Activated T-helper 17 cell treated with anti-CD3 and anti-CD28 coated beads, Interleukin-2, amount 50 U/mL, for 72 hours (primary cell): ENCODE results near the gene ALKBH4. TPM values are rescaled to one million over a fixed set of nuclear protein-coding genes. Genes with fewer than 3 reads are reported as not detected.
"Not testable (repeated sequence)": the region's sequence is repeated elsewhere in the genome, so short reads cannot be mapped to it uniquely, and the experiment has no call there.

Experiments used
- ATAC-seq: fragments of 150-1000 bp; cut with Tn5 transposase; replicated peaks from 2 replicates; pipeline ENCODE4 v1.10.0; 2021; ENCODE audit warnings: mild to moderate bottlenecking, moderate library complexity
- H3K27ac Mint-ChIP-seq: one replicate; pipeline ENCODE4 v1.8.0; 2022; ENCODE audit warnings: mixed read lengths
- H3K27me3 Mint-ChIP-seq: one replicate; pipeline ENCODE4 v1.8.0; 2022; ENCODE audit warnings: mixed read lengths
- H3K36me3 Mint-ChIP-seq: one replicate; pipeline ENCODE4 v1.8.0; 2022; ENCODE audit warnings: low read depth, mild to moderate bottlenecking, mixed read lengths
- H3K4me1 Mint-ChIP-seq: one replicate; pipeline ENCODE4 v1.8.0; 2022; ENCODE audit warnings: mixed read lengths
- H3K4me3 Mint-ChIP-seq: one replicate; pipeline ENCODE4 v1.8.0; 2022; ENCODE audit warnings: mild to moderate bottlenecking, mixed read lengths
- H3K9me3 Mint-ChIP-seq: one replicate; pipeline ENCODE4 v1.8.0; 2022; ENCODE audit warnings: mixed read lengths
- total RNA-seq, 2 donors: library from RNA; stranded (reverse); gene quantifications; one replicate each; pipeline ENCODE4 v1.2.3, GENCODE V29; 2022

Gene ALKBH4
- total RNA-seq, 2 donors from 2014 or later = 9.0 to 9.2 TPM

DNA sequence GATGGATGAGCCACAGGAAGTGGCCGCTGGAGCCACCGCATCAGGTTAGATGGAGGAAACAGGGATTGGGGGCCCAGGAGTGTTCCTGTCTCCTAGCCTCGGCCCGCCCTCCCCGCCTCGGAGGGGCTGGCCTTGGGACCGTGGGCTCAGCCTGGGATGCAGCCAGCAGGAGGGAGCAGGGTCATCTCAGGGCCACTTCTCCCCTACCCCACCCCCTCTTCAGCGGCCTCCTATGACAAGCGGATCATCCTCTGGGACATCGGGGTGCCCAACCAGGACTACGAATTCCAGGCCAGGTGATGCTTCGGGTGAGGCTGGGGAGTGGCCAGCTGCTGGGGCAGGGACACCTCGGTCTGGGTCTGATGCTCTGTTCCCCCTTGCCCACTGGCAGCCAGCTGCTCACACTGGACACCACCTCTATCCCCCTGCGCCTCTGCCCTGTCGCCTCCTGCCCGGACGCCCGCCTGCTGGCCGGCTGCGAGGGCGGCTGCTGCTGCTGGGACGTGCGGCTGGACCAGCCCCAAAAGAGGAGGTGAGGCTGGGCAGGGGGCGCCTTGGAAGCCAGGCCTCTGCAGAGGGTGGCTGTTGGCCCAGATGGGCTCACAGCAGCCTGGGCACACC is 4.8 kb upstream of the ALKBH4 start:
- no peaks in the 10 kb centered on the region for H3K9me3 Mint-ChIP-seq
- peaks cover 23% of the 10 kb centered on the region for H3K36me3 Mint-ChIP-seq
- ATAC-seq = no peak
- H3K27me3 Mint-ChIP-seq = no peaks in the 10 kb centered on the region
- H3K4me1 Mint-ChIP-seq = peaks cover 4% of the 10 kb centered on the region
- no peak overlapping the region for H3K27ac Mint-ChIP-seq
- H3K4me3 Mint-ChIP-seq = no peak overlapping the region

DNA sequence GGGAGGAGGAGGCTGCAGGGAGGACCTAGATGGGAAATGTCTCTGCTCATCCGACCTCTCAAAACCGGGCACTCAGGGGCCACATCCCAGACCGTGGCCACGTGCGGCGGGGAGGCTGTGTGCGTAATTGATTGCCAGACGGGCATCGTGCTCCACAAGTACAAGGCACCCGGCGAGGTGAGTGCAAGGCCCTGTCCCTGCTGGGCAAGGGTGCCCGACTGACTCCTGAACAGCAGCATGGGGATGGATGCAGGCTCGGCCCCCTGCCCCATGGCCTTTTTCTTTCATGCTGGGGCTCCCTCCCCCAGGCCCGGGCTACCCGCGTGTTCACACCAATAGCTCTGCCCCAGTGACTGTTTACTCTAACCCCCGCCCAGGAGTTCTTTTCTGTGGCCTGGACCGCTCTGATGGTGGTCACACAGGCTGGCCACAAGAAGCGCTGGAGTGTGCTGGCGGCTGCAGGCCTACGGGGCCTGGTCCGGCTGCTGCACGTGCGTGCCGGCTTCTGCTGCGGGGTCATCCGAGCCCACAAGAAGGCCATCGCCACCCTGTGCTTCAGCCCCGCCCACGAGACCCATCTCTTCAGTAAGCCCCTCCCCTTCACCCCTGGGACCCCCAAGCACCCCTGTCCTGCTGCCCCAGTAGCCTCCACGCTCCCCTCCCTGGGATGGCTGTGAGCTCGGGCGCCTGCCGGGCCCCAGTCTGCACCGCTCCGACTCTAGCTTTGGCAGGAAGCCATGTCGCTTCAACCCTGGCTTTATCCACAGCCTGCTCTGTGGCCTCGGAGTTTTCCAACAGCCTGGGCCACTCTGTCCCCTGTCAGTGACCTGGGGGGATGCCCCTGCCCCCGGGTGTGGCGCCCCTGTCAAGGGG is 4.1 kb upstream of the ALKBH4 start:
- peaks cover 9% of the 10 kb centered on the region for H3K4me1 Mint-ChIP-seq
- H3K4me3 Mint-ChIP-seq = no peak overlapping the region
- no peaks in the 10 kb centered on the region for H3K9me3 Mint-ChIP-seq
- no peak overlapping the region for H3K27ac Mint-ChIP-seq
- peaks cover 23% of the 10 kb centered on the region for H3K36me3 Mint-ChIP-seq
- ATAC-seq = no peak
- no peaks in the 10 kb centered on the region for H3K27me3 Mint-ChIP-seq

DNA sequence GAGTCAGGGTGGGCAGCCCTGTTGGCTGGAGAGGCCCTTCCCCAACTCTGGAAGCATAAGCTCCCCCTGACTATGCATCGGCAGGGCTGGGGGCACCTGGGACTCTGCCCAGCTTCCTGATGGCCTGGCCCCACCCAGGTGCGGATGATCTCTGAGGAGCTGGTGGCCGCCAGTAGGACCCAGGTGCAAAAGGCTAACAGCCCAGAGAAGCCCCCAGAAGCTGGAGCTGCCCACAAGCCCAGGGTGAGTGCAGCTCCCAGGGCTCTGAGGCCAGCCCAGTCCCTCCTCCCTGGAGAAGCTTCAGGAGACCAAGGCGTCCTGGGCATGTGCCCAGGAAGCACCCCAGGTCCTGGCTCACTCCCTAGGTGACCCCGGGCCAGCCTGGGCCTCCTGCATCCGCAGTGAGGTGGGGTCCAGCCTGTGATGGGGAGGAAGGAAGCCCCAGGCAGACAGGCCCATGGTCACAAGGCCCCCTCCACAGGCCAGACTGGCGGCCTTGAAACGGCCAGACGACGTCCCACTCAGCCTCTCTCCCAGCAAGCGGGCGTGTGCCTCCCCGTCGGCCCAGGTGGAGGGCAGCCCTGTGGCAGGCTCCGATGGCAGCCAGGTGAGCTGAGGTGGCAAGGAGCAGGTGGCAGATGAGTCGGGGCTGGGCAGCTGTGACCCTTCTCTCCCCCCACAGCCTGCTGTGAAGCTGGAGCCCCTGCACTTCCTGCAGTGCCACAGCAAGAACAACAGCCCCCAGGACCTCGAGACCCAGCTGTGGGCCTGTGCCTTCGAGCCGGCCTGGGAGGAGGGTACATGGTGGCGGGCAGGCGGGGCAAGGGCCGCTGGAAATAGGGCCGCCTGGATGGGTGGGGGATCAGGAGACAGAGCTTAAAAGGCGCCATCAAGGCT is 3.2 kb upstream of the ALKBH4 start:
- Mint-ChIP-seq H3K27ac (no peak overlapping the region), H3K36me3 (peaks cover 16% of the 10 kb centered on the region), H3K4me1 (peaks cover 12% of the 10 kb centered on the region), H3K4me3 (no peak overlapping the region), H3K9me3 (no peaks in the 10 kb centered on the region), H3K27me3 (no peaks in the 10 kb centered on the region)
- no peak for ATAC-seq

DNA sequence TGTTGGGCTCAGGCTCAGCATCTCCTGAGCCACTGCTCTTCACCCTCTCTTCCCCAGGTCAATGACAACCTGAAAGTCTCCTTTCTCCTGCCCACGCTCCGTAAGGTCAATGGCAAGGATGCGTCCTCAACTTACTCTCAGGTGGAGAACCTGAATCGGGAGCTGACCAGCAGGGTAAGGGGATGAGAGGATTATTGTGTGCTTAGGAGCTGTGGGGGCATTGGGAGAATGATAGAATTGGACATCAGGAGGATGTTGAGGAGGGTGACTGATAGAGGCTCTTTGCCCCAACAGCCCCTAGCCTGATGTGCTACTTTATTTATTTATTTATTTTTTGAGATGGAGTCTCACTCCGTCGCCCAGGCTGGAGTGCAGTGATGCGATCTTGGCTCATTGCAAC is 1.4 kb upstream of the ALKBH4 start:
- H3K9me3 Mint-ChIP-seq = no peaks in the 10 kb centered on the region
- ATAC-seq = no peak
- no peak overlapping the region for H3K27ac Mint-ChIP-seq
- peak overlapping the region; percentile 89 for H3K4me3 Mint-ChIP-seq
- H3K36me3 Mint-ChIP-seq = peaks cover 5% of the 10 kb centered on the region
- H3K4me1 Mint-ChIP-seq = peaks cover 16% of the 10 kb centered on the region
- H3K27me3 Mint-ChIP-seq = no peaks in the 10 kb centered on the region

DNA sequence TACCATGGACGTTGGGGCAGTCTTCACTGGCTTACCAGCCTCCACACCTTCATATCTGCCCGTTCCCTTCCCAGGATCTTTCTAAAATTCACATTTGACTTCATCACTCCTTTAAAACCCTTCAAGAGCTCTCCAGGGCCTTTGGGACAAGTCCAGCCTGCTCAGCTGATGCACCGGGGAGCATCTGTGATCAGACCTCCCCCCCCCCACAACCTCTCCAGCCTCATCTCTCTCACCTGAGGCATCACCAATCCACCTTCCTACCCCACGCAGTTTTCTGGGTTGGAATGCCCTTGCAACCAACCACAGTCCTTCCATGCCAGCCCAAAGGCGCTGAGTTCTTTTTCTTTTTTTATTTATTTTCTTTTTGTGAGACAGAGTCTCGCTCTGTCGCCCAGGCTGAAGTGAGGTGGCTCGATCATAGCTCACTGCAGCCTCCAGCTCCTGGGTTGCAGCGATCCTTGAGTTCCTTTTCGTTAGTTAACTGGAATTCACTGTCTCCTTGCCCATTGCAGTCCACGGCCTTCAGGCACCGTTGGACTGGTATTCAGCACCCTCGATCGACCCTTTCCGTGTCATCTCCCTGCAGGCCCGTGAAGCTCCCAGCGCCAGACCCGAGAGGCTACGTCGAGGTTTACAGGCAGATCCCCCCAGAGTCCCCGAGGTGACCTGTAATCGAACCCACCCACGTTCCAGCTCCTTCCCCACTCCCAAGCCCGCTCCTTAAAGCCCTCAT is 654 bp downstream of the ALKBH4 start:
- Mint-ChIP-seq H3K36me3 (peaks cover 1% of the 10 kb centered on the region), H3K27me3 (no peaks in the 10 kb centered on the region), H3K27ac (peak overlapping the region; percentile 89), H3K4me1 (peaks cover 16% of the 10 kb centered on the region), H3K4me3 (peak overlapping the region; percentile 89), H3K9me3 (no peaks in the 10 kb centered on the region)
- ATAC-seq = no peak

DNA sequence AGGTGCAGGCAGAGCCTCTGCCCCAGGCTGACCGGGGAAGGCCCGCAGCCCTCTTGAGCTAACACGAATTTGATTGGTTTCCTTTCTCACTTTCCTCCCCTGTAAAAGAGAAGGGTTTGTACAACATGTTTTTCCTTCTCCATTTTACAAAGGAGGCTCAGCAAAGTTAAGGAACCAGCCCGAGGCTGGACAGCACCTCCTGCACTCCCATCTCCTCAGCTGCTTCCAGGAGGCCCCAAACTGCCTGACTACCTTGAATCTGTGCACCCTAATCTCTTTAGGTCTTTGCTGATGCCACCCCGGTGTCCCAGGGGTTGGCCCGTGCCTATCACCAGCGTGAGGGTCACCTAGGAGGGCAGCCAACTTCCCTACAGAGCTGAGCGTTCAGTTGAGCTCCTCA is 4.2 kb downstream of the ALKBH4 start:
- no peaks in the 10 kb centered on the region for H3K27me3 Mint-ChIP-seq
- H3K36me3 Mint-ChIP-seq = peaks cover 29% of the 10 kb centered on the region
- no peak overlapping the region for H3K27ac Mint-ChIP-seq

DNA sequence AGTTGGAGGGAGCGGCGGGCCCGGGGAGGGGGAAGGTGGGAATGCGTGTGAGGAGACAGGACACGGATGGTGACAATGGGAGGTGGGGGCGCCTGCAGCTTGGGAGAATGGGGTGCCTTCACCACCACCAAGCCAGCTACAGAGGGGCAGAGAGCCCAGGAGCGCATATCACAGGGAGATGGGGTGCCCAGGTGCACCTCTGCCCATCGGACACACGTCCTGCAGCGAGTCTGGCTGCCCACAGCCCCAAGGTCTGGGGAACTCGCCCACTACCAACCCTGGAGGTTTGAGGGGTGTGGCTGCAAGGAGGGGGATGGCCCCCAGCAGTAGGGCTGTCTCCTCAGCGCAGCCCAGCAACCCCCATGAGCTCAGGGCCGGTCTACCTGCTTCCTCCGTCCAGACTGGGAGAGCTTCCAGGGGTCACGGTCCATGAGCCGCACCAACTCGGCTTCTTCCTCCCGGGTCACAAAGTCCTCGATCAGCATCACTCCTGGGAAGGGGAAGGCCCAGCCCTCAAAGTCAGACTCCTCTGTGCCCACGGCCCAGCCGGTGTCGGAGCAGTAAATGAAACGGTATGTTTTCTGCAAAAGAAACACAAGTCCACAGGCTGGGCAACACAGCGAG is 5.3 kb downstream of the ALKBH4 start:
- peaks cover 29% of the 10 kb centered on the region for H3K36me3 Mint-ChIP-seq
- no peaks in the 10 kb centered on the region for H3K9me3 Mint-ChIP-seq
- H3K27ac Mint-ChIP-seq = no peak overlapping the region
- no peak for ATAC-seq
- no peak overlapping the region for H3K4me3 Mint-ChIP-seq
- peaks cover 12% of the 10 kb centered on the region for H3K4me1 Mint-ChIP-seq
- H3K27me3 Mint-ChIP-seq = no peaks in the 10 kb centered on the region

More for the DNA sequence above, 4.2 kb downstream of the ALKBH4 start:
- ATAC-seq = no peak
- H3K9me3 Mint-ChIP-seq = no peaks in the 10 kb centered on the region
- H3K4me1 Mint-ChIP-seq = peaks cover 12% of the 10 kb centered on the region
- H3K4me3 Mint-ChIP-seq = no peak overlapping the region

DNA sequence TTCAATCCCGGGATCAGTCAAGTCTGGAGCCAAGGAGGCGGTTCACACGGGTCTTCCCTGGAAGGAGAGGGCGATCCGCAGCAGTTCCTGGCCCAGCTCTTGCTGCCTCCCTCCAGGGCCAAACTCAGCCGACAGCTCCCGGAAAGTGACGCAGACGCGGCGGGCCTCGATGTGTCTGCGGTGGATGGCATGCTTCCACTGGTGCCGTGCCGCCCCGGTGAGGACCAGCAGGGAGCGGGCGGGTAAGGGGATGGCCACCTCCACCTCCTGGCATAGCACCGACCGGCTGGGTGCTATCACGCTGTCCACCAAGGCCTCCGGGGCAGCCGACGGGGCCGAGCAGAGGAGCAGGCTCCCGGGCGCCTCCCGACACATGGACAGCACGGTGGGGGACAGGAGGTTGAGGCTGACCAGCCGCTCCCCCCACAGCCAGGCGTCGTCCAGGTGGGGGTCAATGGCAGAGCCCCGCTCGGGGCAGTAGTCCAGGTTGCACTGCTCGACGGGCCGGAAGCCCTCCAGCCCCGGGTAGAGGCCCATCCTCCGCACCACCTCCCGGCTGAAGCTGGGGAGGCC is 7.2 kb downstream of the ALKBH4 start:
- Mint-ChIP-seq H3K9me3 (no peaks in the 10 kb centered on the region), H3K4me1 (peaks cover under 1% of the 10 kb centered on the region), H3K27ac (no peak overlapping the region), H3K4me3 (no peak overlapping the region), H3K27me3 (no peaks in the 10 kb centered on the region), H3K36me3 (peaks cover 29% of the 10 kb centered on the region)
- ATAC-seq = no peak

DNA sequence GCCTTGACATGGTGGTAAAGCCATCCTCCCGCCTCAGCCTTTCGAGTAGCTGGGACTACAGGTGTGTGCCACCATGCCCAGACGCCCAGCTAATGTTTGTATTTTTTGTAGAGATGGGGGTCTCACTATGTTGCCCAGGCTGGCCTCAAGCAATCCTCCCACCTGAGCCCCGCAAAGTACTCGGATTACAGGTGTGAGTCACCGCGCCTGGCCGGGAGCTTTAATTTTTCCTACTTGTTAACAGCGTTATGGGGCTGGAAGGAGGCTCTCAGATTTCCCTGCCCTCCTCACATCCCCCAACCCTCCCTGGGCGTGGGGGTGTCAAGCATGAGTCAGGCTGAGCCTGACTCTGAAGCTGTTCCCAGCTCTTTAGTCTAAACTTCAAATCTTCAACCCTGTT is 8.3 kb downstream of the ALKBH4 start:
- H3K4me3 Mint-ChIP-seq = no peak overlapping the region

DNA sequence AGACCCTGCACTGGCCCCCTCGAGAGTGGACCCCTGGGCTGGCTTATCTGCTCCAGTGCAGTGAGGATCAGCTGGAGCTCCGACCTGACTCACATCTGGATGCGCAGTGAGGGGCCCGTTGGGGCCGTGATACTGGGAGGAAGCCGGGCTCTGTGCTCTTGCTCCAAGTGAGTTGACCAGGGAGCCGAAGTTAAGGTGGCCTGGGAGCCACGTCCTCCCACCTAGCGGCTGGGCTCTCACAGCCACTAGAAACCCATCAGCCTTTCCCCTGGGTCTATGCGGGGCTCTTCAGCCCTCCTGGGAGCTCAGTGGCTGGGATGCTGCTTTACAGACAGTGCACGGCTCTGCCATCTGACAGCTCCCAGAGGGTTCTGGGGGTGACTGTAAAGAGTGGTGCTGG is 9.1 kb downstream of the ALKBH4 start:
- ATAC-seq = no peak
- Mint-ChIP-seq H3K4me1 (no peaks in the 10 kb centered on the region), H3K4me3 (no peak overlapping the region), H3K9me3 (no peaks in the 10 kb centered on the region), H3K27ac (no peak overlapping the region), H3K36me3 (peaks cover 29% of the 10 kb centered on the region), H3K27me3 (no peaks in the 10 kb centered on the region)

More for the DNA sequence above, 8.3 kb downstream of the ALKBH4 start:
- peaks cover 29% of the 10 kb centered on the region for H3K36me3 Mint-ChIP-seq
- no peak for ATAC-seq
- H3K4me1 Mint-ChIP-seq = no peaks in the 10 kb centered on the region
- no peak overlapping the region for H3K27ac Mint-ChIP-seq
- no peaks in the 10 kb centered on the region for H3K27me3 Mint-ChIP-seq
- H3K9me3 Mint-ChIP-seq = no peaks in the 10 kb centered on the region

DNA sequence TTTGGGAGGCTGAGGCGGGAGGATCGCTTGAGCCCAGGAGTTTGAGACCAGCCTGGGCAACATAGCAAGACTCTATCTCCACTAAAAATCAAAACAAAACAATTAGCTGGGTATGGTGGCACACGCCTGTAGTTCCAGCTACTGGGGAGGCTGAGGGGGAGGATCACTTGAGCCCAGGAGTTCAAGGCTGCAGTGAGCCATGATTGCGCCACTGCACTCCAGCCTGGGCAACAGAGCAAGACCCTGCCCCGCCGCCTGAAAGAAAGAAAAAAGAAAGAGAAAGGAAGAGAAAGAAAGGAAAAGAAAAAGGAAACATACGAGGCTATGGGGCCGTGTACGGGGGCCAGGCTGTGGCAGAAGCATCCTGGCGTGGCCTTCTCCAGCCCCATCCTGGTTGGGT is 9.7 kb downstream of the ALKBH4 start:
- not testable (repeated sequence) for H3K4me3 Mint-ChIP-seq, H3K4me1 Mint-ChIP-seq, ATAC-seq, H3K27me3 Mint-ChIP-seq, H3K9me3 Mint-ChIP-seq, H3K27ac Mint-ChIP-seq
- H3K36me3 Mint-ChIP-seq = peaks cover 29% of the 10 kb centered on the region

DNA sequence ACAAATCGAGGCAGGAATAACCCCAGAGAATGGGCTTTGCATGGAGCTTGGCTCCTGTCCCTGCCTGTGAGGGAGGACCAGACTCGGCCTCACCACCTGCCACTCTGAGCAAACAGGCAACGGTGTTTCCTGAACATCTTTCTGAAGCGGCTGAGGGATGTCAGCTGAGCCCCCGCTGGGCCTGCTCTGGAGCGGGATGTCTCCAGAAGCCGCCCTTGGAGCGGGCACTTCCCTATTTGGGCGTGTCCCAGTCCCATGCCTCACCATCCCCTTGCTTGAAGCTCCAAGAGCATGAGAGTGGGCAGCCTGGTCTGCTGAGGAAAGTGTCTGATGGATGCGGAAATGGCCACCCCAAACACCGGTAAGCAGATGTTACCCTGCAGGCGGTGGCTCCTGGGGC is 10.2 kb downstream of the ALKBH4 start:
- H3K27ac Mint-ChIP-seq = no peak overlapping the region
- no peaks in the 10 kb centered on the region for H3K9me3 Mint-ChIP-seq
- H3K36me3 Mint-ChIP-seq = peaks cover 29% of the 10 kb centered on the region
- no peak for ATAC-seq
- H3K4me1 Mint-ChIP-seq = no peaks in the 10 kb centered on the region
- no peaks in the 10 kb centered on the region for H3K27me3 Mint-ChIP-seq
- no peak overlapping the region for H3K4me3 Mint-ChIP-seq

DNA sequence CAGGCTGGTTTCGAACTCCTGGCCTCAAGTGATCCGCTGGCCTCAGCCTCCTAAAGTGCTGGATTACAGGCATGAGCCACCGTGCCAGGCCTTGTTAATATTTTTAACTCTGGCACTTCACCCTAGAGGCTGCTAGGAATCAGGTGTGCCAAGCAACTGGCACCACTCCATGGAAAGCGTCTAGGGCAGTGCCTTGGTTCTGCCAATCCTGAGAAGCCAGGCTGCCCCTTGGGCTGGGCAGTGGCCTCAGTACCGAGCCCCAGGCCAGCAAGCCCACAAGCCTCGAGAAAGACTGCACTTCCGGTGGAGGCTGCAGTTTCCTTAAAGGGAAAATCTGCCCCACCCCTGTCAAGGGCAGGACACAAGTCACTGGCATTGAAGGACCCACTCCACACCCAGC is 11.3 kb downstream of the ALKBH4 start:
- peaks cover 27% of the 10 kb centered on the region for H3K36me3 Mint-ChIP-seq
- no peaks in the 10 kb centered on the region for H3K9me3 Mint-ChIP-seq
- no peak overlapping the region for H3K4me3 Mint-ChIP-seq
- H3K27me3 Mint-ChIP-seq = no peaks in the 10 kb centered on the region
- no peak overlapping the region for H3K27ac Mint-ChIP-seq
- ATAC-seq = no peak
- no peaks in the 10 kb centered on the region for H3K4me1 Mint-ChIP-seq
